K562 (cell line): Measurements from ENCODE around the gene TMEM143. TPM values are rescaled to one million over a fixed set of nuclear protein-coding genes. Genes with fewer than 3 reads are reported as not detected.
A peak's percentile ranks its signal among the peaks of the same experiment; 100 is the strongest.

Source experiments
- ELF1 ChIP-seq: fragments of 200-800 bp; sonication (Bioruptor generic); IDR thresholded peaks from 2 replicates; pipeline ENCODE4 v1.6.1; 2016; ENCODE audit warnings: missing genetic modification characterization, missing compliant biosample characterization
- POLR2B ChIP-seq: fragments of 450-650 bp; IDR thresholded peaks from 2 replicates; pipeline ENCODE4 v1.6.1; 2018; ENCODE audit warnings: low read depth; ENCODE audit not compliant: partially characterized antibody
- POLR3A ChIP-seq: IDR thresholded peaks from 2 replicates; pipeline ENCODE4 v1.6.1; 2011; ENCODE audit warnings: borderline replicate concordance, mild to moderate bottlenecking, moderate library complexity; ENCODE audit not compliant: insufficient read length, insufficient read depth; ENCODE audit errors: extremely low read depth
- ZEB2 ChIP-seq: fragments of 450-650 bp; IDR thresholded peaks from 2 replicates; pipeline ENCODE4 v1.6.1; 2016
- ZNF384 ChIP-seq: IDR thresholded peaks from 2 replicates; pipeline ENCODE4 v1.6.1; 2012; ENCODE audit warnings: low read depth, low read length, improper control_type of control experiment
- polyA plus RNA-seq, 8 experiments: library from polyadenylated mRNA; depleted of rRNA in 4 of 8; stranded (reverse) in 5 of 8; unstranded in 3 of 8; fragments of >200 nt; fragmentation: Nextera tagmentation in 2 of 8; fragmentation: Illumina TruSeq in 1 of 8; extraction: Ambion mirVana in 2 of 8; extraction: Trizol in 1 of 8; gene quantifications; 2 replicates each; pipeline versions ENCODE4 v1.2.1 to v1.2.3, GENCODE V29; 2011 to 2014; ENCODE audit warnings: inconsistent platforms in 1 of 8, missing spikeins in 1 of 8
- total RNA-seq, 7 experiments: library from RNA; depleted of rRNA in 6 of 7; stranded (reverse); fragments of >200 nt in 6 of 7; fragmentation: Illumina TruSeq in 2 of 7; extraction: Trizol in 2 of 7; gene quantifications; 2 replicates each; pipeline versions ENCODE4 v1.2.1 to v1.2.3, GENCODE V29; 2011 to 2021; ENCODE audit warnings: low replicate concordance in 1 of 7
- TF ChIP-seq, protein P1 (sequence below): fragments of 450-650 bp; IDR thresholded peaks from 2 replicates; pipeline ENCODE4 v1.6.1; 2016
- TF ChIP-seq, protein P2 (sequence below), 2 experiments: fragments of 450-650 bp in 1 of 2; sonication (generic) in 1 of 2; formaldehyde crosslinking in 1 of 2; IDR thresholded peaks; 2 replicates each; pipeline versions ENCODE4 v1.7.1 to v1.9.0; 2016 to 2022; ENCODE audit warnings: inconsistent platforms in 1 of 2, mild to moderate bottlenecking in 1 of 2, missing genetic modification reagents in 1 of 2

TMEM143 gene
- total and polyA plus RNA-seq, 9 of the 15 experiments (the other 6 are each of a cell fraction or from before 2014, with no cell fraction given), result 0.66 to 8.8 (median 4.3) TPM

DNA sequence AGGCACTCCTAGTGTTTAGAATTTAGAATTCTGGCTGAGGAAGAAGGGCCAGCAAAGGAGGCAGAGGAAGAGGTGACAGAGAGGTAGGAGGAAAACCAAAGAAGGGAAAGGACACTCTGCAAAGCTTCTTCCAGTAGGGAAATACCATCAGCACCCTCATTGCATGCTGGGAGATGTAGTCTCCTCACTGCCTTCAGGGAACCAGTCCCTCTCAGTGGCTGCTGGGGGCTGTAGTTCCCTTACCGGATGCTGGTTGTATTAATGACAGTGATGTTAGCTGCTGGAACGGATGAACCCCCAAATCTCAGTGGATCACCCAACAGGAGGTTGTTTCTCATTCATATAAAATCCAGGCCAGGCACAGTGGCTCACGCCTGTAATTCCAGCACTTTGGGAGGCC is 39.9 kb upstream of the TMEM143 start (continued):
- TF ChIP-seq, protein P1, sequence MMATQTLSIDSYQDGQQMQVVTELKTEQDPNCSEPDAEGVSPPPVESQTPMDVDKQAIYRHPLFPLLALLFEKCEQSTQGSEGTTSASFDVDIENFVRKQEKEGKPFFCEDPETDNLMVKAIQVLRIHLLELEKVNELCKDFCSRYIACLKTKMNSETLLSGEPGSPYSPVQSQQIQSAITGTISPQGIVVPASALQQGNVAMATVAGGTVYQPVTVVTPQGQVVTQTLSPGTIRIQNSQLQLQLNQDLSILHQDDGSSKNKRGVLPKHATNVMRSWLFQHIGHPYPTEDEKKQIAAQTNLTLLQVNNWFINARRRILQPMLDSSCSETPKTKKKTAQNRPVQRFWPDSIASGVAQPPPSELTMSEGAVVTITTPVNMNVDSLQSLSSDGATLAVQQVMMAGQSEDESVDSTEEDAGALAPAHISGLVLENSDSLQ, result peak; percentile 6; the same call in 1 of the 2 replicates
- TF ChIP-seq, protein P2, sequence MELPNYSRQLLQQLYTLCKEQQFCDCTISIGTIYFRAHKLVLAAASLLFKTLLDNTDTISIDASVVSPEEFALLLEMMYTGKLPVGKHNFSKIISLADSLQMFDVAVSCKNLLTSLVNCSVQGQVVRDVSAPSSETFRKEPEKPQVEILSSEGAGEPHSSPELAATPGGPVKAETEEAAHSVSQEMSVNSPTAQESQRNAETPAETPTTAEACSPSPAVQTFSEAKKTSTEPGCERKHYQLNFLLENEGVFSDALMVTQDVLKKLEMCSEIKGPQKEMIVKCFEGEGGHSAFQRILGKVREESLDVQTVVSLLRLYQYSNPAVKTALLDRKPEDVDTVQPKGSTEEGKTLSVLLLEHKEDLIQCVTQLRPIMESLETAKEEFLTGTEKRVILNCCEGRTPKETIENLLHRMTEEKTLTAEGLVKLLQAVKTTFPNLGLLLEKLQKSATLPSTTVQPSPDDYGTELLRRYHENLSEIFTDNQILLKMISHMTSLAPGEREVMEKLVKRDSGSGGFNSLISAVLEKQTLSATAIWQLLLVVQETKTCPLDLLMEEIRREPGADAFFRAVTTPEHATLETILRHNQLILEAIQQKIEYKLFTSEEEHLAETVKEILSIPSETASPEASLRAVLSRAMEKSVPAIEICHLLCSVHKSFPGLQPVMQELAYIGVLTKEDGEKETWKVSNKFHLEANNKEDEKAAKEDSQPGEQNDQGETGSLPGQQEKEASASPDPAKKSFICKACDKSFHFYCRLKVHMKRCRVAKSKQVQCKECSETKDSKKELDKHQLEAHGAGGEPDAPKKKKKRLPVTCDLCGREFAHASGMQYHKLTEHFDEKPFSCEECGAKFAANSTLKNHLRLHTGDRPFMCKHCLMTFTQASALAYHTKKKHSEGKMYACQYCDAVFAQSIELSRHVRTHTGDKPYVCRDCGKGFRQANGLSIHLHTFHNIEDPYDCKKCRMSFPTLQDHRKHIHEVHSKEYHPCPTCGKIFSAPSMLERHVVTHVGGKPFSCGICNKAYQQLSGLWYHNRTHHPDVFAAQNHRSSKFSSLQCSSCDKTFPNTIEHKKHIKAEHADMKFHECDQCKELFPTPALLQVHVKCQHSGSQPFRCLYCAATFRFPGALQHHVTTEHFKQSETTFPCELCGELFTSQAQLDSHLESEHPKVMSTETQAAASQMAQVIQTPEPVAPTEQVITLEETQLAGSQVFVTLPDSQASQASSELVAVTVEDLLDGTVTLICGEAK (IDR thresholded peaks at IDR 0.05), result peak; percentile 37; the same call in 1 of the 2 replicates
- TF ChIP-seq, protein P2 (CRISPR knock-in tag; IDR thresholded peaks at IDR 0.05), result no peak
- TF ChIP-seq ELF1 (tag) (0 out of 2 replicates have a peak, but pooled peaks have one; percentile 33), ZEB2 (no peak), POLR2B (peak; percentile 13), ZNF384 (no peak), POLR3A (no peak)
